GM18502 (cell line): ENCODE data around the gene PGC.
A peak's percentile ranks its signal among the peaks of the same experiment; 100 is the strongest.

Experiments used
- ATAC-seq: cut with Tn5 transposase; IDR thresholded peaks from one replicate; pipeline ENCODE4 v1.9.1; 2021; ENCODE audit warnings: mild to moderate bottlenecking; ENCODE audit not compliant: unreplicated experiment, poor library complexity

The PGC gene

GRCh38 chr6:41750374-41750773, 3.2 kb upstream of the PGC start:
- ATAC-seq, result no peak

DNA sequence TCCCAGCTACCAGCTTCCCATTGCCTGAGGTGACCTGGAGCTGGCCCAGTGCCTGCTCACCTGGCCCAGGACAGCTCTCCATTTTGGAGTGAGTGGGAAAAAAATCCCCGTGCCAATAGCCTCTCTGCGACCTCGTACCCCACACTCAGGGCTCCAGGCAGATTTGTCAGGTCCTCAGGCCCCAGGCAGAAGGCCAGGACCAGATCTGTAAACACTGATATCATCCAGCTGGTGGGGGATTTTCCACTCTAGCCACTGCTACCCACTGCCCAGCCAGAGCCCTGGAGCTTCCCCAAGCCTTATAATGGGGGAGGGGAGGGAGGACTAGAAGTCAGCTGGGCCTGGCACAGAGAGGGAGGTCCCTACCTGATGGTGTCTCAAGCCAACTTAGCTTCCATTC, 1.3 kb upstream of the PGC start:
- no peak for ATAC-seq

DNA sequence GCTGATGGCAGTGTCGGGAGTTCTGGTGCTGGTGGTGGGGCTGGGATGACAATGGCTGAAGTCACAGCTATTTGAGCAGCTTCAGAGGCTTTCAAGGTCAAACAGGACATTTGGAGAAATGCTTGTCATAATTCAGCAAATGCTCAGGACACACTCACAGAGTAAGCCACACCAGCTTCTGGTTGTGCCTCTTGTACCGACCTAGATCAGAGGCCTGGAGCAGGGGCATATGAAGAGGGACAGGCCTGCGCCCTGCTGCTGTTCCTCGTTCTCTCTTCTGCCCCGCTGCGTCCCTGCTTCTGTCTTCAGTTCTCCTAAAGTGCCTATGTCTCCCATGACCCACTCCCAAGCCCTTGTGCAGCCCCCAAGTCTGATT, 893 bp upstream of the PGC start:
- ATAC-seq, result no peak

GRCh38 chr6:41746107-41746506, 1.1 kb downstream of the PGC start:
- no peak for ATAC-seq

DNA sequence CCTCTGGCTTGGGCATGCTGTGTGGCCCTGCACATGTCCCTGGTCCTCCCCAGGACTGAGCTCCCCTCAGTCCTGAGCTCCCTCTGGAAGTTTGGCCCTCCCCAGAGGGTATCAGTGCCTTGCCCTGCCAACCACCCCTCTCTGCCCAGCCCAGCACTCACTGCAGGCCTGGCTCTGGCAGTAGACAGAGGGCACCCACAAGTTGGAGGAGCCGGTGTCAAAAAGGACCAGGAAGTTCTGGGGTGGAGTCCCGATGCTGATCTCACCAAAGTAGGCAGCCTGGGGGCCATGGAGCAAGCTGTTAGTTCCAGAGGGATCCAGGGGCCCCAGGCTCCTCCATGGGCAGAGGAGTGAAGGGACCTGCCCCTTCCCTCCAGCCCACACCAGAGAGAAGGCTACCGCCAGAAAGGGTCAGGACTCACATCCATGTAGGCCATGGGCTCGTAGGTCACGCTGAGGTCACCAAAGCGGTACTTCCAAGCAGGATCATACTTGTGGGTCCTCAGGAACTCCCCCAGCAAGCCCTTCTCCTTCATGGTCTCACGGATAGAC, 2.9 kb downstream of the PGC start:
- ATAC-seq, result no peak

- no peak for ATAC-seq
Measured at GRCh38 chr6:41743406-41744235, 3.6 kb downstream of the PGC start.

DNA sequence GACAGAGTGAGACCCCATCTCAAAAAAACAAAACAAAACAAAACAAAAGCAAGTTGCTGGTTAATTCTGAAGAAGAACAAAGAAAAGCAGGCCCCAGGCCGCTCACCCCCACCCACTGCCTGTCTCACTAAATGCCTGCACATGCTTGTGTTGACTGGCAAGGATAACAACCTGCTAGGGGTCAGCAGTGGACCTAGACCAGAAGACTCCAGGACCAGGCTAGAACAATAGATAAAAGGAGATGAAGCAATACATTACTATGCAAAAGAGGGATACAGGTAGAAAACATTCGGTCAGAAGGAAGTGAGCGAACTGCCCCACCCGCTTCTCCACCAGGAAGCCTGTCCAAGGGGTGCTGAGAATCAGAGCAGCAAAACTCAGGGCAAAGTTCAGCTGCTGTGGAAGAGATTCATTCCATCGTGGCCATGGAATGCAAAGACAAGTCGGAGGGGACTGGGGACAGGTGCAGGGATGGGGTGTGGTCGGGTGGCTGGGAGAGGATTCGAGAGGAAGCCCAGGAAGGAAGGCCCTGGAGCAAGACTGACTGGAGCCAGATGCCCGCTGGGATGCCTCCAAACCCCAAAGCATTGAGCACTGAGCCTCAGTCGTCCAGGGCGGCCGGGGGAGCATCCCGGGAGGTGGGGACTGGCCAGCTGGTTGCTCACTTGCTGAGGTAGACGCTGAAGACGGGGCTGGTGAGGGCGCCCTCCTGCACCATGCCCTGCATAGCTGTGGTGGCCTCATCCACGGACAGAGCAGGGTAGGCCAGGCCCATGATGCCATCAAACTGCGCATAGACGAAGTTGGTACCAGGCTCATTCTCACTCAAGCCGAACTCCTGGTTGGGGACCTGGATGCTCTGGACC, 5.3 kb downstream of the PGC start:
- ATAC-seq, result no peak

DNA sequence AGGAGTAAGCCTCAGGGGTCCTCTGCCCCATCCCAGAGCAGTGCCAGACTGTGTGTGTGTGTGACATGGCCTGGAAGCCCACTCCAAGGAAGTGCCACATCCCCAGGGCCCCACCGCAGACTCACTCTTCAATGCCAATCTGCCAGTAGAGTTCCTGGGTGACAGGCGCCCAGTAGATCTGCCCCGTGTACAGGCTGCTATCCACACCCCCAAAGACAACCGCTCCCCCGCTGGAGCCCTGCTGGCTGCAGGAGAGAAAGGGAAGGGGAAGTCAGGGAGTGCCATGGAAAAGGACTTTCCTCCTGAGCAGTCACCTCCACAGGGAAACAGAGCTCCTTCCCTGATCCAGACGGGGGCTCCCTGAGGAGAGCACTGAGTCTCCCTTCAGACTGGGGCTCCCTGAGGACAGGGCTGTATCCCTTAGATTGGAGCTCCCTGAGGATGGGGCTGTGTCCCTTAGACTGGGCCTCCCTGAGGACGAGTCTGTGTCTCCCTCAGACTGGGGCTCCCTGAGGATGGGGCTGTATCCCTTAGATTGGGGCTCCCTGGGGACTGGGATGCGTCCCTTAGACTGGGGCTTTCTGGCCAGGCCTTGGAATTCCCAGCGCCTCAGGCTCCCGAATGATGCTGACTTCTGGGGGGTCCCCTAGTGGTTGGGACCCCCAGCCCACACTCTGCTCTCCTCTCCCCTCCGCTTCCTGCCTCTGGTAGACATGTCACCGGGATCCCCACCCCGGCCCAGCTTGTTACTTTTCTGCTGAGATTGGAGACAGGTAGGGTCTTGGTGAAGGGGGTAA, 6.6 kb downstream of the PGC start:
- no peak for ATAC-seq

- no peak for ATAC-seq
Measured at GRCh38 chr6:41739041-41739440, 8.2 kb downstream of the PGC start.

DNA sequence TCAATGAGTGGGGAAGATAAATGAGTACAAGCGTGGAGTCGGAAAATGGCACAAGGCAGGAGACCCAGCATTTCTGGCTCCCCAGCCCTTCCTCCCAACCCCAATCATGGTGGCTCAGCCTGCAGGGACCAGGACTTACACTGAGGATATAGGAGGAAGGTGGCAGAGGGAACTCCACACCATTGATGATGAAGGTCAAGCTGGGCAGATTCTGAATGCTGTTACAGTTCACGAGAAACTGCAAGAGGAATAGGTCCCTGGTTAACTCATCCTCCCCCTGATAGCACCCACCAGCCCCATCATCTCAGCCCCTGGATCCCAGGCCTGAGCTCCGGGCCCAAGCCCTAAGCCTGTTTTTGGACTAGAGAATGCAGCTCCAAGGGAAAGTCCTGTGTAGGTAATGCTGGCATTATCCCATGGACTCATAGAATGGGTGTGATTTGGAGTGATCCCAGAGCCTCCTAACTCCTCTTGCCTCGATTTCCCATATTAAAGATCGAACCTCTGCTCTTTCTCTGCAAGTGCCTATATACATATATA, 9.5 kb downstream of the PGC start:
- ATAC-seq, result no peak

GRCh38 chr6:41736800-41737555, 10.2 kb downstream of the PGC start:
- ATAC-seq, result no peak

DNA sequence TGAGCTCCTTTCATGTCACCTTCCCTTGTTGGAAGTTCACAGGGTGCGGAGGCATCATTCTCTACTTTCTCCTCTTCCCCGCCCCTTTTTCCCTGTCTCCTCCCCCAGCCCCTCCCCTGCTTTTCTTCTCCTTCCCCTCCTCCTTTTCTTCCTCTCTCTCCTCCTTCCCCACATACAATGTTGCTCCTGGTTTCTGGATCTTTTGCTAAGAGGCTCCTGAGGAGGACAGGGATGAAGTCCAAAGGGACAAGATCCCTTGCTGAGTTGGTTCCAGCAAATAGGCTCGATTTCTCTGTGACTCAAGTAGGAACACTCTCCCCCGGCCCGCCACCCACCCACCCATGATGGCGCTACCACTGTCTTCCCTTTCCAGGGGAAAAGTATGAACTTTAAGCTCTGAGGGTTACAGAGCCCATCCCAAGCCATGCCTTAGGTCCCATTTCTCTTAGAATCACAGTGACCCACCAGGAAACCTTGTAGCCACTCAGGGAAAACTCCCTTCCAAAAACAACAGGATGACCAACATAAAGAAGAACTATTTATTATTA, 10.9 kb downstream of the PGC start:
- no peak for ATAC-seq

GRCh38 chr6:41735427-41736185, 11.6 kb downstream of the PGC start, which contains the start of gene TFEB:
Gene TFEB, minus strand, starts transcription at chr6:41735608. Its CDS starts 44,395 bp downstream, at chr6:41691213.
- peak; percentile 55 for ATAC-seq

DNA sequence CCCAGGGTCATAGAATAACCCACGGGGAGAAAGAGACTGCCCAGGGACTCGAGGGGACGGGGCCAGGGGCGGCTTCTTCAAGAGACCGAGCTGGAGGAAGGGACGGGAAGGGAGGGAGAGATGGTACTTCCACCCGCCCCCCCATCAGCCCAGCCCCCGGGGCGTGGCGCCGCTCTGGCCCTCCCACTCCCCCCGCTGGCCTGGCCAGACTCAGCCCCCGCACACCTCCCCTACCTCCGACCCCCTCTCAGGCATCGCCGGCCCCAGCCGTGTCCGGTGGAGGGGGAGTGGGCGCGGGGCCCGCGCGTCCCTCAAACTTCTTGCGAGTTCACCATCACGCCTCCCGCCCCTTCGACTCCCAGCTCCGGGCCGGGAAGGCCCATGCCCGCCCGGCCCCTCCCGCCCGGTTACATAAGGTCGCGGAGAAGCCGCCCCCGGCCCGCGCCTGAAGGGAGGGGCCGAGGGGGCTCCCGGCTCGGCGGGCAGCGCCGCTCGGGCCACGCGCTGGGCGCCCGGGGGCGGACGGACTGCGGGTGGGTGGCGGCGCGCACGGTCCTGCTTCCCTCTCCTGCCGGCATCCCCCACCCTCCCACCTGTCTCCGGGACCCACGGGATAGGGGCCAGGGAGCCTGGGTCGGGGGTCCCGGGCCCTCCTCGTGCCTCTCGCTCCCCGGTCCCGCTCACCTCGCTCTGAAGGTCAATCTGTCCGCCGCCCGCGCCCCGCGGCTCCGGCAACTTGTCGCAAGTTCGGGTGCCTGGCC, 12.4 kb downstream of the PGC start:
- peak; percentile 29 for ATAC-seq

- ATAC-seq, result peak; percentile 54
Measured at GRCh38 chr6:41733707-41734665, 13.2 kb downstream of the PGC start.

DNA sequence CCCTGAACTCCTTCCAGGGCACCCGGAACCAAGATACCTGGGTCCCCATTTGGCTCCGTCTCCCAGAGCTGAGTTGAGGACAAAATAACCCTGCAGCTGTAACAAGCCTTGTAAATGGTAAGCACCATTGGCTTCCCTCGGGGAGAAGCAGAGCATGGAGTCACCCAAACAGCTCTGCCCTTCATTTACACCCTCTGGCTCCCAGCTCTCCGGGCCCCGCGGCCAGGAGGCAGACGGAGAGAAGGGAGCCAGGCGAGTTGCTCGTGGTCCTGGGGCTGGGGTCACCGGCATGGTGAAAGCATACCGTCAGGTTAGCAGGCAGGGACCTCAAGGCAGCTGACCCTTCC, 13.9 kb downstream of the PGC start:
- no peak for ATAC-seq
